Esophagus squamous epithelium (tissue), 5 donors: ENCODE results near the gene ZNF620. TPM values are rescaled to one million over a fixed set of nuclear protein-coding genes. Genes with fewer than 3 reads are reported as not detected.

Source experiments
- DNase-seq: peaks from one replicate; lab custom pipeline; 2025; lab: John Stamatoyannopoulos, UW
- H3K27ac ChIP-seq, 4 donors: fragments of 200-600 bp; sonication (generic); one replicate each; pipeline ENCODE4 v1.5.1; 2016 to 2019; ENCODE audit warnings: mild to moderate bottlenecking in 1 of 4
- H3K27me3 ChIP-seq, 4 donors: fragments of 200-600 bp; sonication (generic); 1 replicate in 3 of 4; 2 replicates in 1 of 4; pipeline versions ENCODE4 v1.5.1 to v1.6.0; 2017 to 2021; ENCODE audit warnings: antibody characterized with exemption in 1 of 4
- H3K36me3 ChIP-seq, 3 donors: fragments of 200-600 bp; sonication (generic); one replicate each; pipeline ENCODE4 v1.5.1; 2016 to 2019
- H3K4me1 ChIP-seq, 3 donors: fragments of 200-600 bp; sonication (generic); one replicate each; pipeline ENCODE4 v1.5.1; 2017 to 2019
- H3K4me3 ChIP-seq, 4 donors: fragments of 200-600 bp; sonication (generic); 1 replicate in 3 of 4; 2 replicates in 1 of 4; pipeline ENCODE4 v1.5.1; 2016 to 2019; ENCODE audit warnings: mild to moderate bottlenecking in 2 of 4, moderate library complexity in 1 of 4
- H3K9me3 ChIP-seq, 3 donors: fragments of 200-600 bp; sonication (generic); one replicate each; pipeline ENCODE4 v1.5.1; 2016 to 2019
- POLR2A ChIP-seq, 4 donors: fragments of 450-650 bp; IDR thresholded peaks; one replicate each; pipeline ENCODE4 v1.6.1; 2017; ENCODE audit warnings: antibody characterized with exemption in 4 of 4, mild to moderate bottlenecking in 4 of 4, moderate library complexity in 3 of 4
- WGBS, 2 donors: methylation state at CpG; one replicate each; pipeline ENCODE4 v1.1.5; 2018; 5-methylcytosine and 5-hydroxymethylcytosine counted together
- intact Hi-C: fragments of 100-400 bp; cut with DNase I; formaldehyde crosslinking; loops from one replicate; pipeline ENCODE4 v1.15.0; 2022
- total RNA-seq, 4 donors: library from RNA; depleted of rRNA; stranded (reverse); fragments of >200 nt; gene quantifications; one replicate each; pipeline ENCODE4 v1.1.0, GENCODE V29; 2016
- TF ChIP-seq, protein P1 (sequence below), 6 experiments: fragments of 450-650 bp in 4 of 6; fragments of 200-600 bp in 2 of 6; sonication (generic) in 2 of 6; IDR thresholded peaks; one replicate each; pipeline ENCODE4 v1.5.1; 2016 to 2019; ENCODE audit warnings: antibody characterized with exemption in 6 of 6, mild to moderate bottlenecking in 4 of 6, moderate library complexity in 4 of 6
- donor health status: DM: yes; HTN: yes; CAD: no.

ZNF620 gene
- total RNA-seq, 4 donors from 2014 or later: 0.26 to 1.3 (median 0.56) TPM; not detected in 1

DNA sequence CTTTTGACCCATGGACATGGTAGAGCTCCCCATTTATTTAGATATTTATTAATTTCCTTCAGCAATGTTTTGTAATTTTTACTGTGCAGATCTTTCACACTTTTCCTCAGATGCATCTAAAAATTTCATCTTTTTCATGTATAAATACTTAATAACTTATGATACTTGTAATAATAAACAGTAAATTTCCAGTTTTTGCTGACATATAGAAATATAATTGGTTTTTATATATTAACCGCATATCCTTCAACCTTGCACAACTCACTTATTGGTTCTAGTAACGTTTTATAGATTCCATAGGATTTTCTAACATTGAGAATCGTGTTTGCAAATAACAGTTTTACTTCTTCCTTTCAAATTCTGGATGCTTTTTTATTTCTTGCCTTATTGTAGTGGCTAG lies 15.4 kb downstream of the ZNF620 start:
- TF ChIP-seq POLR2A (IDR thresholded peaks at IDR 0.05): no peak
- TF ChIP-seq, protein P1, sequence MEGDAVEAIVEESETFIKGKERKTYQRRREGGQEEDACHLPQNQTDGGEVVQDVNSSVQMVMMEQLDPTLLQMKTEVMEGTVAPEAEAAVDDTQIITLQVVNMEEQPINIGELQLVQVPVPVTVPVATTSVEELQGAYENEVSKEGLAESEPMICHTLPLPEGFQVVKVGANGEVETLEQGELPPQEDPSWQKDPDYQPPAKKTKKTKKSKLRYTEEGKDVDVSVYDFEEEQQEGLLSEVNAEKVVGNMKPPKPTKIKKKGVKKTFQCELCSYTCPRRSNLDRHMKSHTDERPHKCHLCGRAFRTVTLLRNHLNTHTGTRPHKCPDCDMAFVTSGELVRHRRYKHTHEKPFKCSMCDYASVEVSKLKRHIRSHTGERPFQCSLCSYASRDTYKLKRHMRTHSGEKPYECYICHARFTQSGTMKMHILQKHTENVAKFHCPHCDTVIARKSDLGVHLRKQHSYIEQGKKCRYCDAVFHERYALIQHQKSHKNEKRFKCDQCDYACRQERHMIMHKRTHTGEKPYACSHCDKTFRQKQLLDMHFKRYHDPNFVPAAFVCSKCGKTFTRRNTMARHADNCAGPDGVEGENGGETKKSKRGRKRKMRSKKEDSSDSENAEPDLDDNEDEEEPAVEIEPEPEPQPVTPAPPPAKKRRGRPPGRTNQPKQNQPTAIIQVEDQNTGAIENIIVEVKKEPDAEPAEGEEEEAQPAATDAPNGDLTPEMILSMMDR (IDR thresholded peaks at IDR 0.05): no peak
- peaks cover 0 to 7% (median 0%) of the 10 kb centered on the region in 3 donors for H3K36me3 ChIP-seq
- no peak overlapping the region for H3K4me3 ChIP-seq
- DNase-seq: no peak
- intact Hi-C loops: no loop called here
- 87 to 89% methylated on average over 3 of the region's 3 CpGs for WGBS, 2 donors
- no peaks in the 10 kb centered on the region for H3K9me3 ChIP-seq
- H3K4me1 ChIP-seq: peaks cover 7 to 20% (median 9%) of the 10 kb centered on the region in 3 donors
- H3K27ac ChIP-seq: no peak overlapping the region
- H3K27me3 ChIP-seq: no peaks in the 10 kb centered on the region

DNA sequence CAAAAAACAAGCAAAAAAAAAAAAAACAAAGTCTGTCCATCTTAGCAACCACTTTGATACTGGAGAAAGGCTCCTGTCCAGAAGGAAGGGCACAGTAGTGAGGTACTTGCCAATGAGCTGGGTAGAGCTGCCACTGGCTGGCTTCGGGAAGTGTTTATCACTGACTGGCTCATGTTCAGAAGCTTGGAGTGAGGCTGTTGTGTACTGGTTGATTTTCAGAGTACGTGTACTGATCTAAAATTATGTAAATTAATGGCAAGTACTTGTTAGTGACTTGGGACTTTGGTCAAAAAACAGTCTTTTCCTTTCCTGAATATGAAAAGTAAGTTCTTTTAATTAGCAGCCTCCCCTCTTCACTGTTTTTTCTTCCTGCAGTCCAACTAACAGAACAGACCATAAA lies 17.9 kb downstream of the ZNF620 start:
- no peak overlapping the region for H3K4me3 ChIP-seq
- intact Hi-C loops: no loop called here
- peak overlapping the region in 3 of 4 donors; percentile 92 to 96 (median 96) for H3K27ac ChIP-seq

DNA sequence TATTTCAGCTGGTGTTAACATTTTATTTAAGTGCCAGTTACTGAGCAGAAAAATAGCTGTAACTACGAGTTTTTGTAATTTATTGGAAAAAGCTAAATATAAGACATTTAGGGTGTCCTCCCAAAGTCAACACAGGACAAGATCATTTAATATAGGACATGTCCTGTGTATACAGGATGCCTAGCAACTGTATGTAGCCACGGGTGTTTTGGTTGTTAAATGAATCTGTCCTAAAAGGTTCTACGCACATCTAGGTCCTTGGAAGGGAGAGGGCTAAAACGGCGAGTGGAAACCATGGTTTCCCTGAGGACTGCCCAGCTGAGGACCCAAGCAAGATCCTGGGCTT lies 18.4 kb downstream of the ZNF620 start:
- H3K27ac ChIP-seq: peak overlapping the region; percentile 92 to 96 (median 95)
- intact Hi-C loops: no loop called here
- no peak for DNase-seq
- H3K4me3 ChIP-seq: peak overlapping the region; percentile 75 to 98 (median 89)
- WGBS, 2 donors: 16 to 24% methylated on average over 5 of the region's 5 CpGs
- H3K27me3 ChIP-seq: no peaks in the 10 kb centered on the region
- peaks cover 7 to 23% (median 9%) of the 10 kb centered on the region in 3 donors for H3K4me1 ChIP-seq
- no peak for TF ChIP-seq POLR2A (IDR thresholded peaks at IDR 0.05)
- TF ChIP-seq, protein P1 (IDR thresholded peaks at IDR 0.05): no peak
- peaks cover 0 to 29% (median 3%) of the 10 kb centered on the region in 3 donors for H3K36me3 ChIP-seq
- no peaks in the 10 kb centered on the region for H3K9me3 ChIP-seq

More for the DNA sequence above, 17.9 kb downstream of the ZNF620 start:
- H3K4me1 ChIP-seq: peaks cover 7 to 23% (median 9%) of the 10 kb centered on the region in 3 donors
- no peak for DNase-seq
- peaks cover 0 to 25% (median 3%) of the 10 kb centered on the region in 3 donors for H3K36me3 ChIP-seq
- TF ChIP-seq POLR2A (IDR thresholded peaks at IDR 0.05): no peak
- TF ChIP-seq, protein P1 (IDR thresholded peaks at IDR 0.05): no peak
- WGBS, 2 donors: 73 to 78% methylated on average over 2 of the region's 2 CpGs
- no peaks in the 10 kb centered on the region for H3K27me3 ChIP-seq
- no peaks in the 10 kb centered on the region for H3K9me3 ChIP-seq

DNA sequence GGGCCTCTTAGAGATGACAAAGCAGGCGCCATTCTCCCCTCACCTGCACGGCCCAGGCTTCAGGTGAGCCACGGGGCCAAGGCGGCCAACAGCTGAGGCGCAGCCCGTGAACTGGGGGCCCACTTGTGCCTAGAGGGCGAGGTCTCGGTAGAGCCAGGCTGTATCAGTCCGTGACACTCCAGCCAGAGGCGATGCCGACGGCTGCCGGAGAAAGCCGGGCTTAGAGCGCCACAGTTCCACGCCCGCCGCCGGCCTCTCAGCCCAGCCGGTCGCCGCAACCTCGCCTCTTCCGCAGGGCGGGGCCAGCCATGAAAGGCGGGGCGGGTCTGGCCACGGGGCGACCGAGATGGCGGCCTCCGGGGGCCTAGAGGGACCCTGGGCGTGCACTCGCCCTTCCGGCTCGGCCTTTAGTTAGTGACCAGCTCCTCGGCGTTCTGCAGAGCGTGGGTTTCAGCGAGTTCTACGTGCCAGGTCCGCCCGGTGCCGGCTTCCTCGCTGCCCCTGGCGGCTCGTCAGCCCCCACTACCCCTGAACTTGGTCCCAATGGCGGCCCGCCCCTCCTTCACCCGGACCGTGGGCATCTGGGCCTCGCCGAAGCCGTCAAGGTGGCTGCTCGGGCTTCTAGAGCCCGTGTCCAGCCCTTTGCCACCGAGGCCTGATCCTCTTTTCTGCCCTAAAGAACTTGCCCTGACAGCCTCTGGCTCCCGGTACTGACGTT lies 18.9 kb downstream of the ZNF620 start, which contains the start of gene ZNF621:
TSS of gene ZNF621 (plus strand) at position 393 of the 718 bp plus-strand sequence. CDS start 881 bp downstream, outside the sequence.
- H3K27ac ChIP-seq: peak within 1 kb of the TSS; percentile 92 to 96 (median 95)
- TF ChIP-seq, protein P1 (IDR thresholded peaks at IDR 0.05): peak in 2 of 6 experiments; percentile 3 to 11
- peak in 3 of 4 donors; percentile 59 to 90 (median 82) for TF ChIP-seq POLR2A (IDR thresholded peaks at IDR 0.05)
- H3K36me3 ChIP-seq: peaks cover 0 to 35% (median 3%) of the 10 kb centered on the region in 3 donors
- no peaks in the 10 kb centered on the region for H3K9me3 ChIP-seq
- no peaks in the 10 kb centered on the region for H3K27me3 ChIP-seq
- intact Hi-C loops: no loop called here
- 3 to 7% methylated on average over 3 to 8 of the region's 59 CpGs for WGBS, 2 donors
- peak; percentile 39 for DNase-seq
- H3K4me3 ChIP-seq: peak within 1 kb of the TSS; percentile 75 to 98 (median 89)
- peaks cover 7 to 23% (median 9%) of the 10 kb centered on the region in 3 donors for H3K4me1 ChIP-seq

DNA sequence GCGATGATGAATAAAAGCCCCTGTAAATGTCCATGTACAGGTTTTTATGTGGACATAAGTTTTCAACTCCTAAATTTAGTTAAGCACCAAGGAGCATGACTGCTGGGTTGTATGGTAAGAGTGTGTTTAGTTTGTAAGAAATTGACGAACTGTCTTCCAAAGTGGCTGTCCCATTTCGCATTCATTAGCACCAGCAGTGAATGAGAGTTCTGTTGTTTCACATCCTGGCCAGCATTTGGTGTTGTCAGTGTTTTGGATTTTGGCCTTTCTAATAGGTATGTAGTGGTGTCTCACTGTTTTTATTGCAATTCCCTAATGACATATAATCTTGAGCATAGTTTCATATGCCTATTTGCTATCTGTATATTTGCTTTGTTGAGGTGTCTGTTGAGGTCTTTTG lies 22.6 kb downstream of the ZNF620 start:
- no peak for DNase-seq
- Histone ChIP-seq H3K9me3 (peaks cover 0 to 24% (median 13%) of the 10 kb centered on the region in 3 donors), H3K4me3 (no peak overlapping the region), H3K36me3 (peaks cover 22 to 72% (median 25%) of the 10 kb centered on the region in 3 donors), H3K27ac (no peak overlapping the region), H3K27me3 (no peaks in the 10 kb centered on the region), H3K4me1 (peaks cover 7 to 23% (median 9%) of the 10 kb centered on the region in 3 donors)
- TF ChIP-seq POLR2A (IDR thresholded peaks at IDR 0.05): no peak
- TF ChIP-seq, protein P1 (IDR thresholded peaks at IDR 0.05): no peak
- intact Hi-C loops: no loop called here
- WGBS, 2 donors: 91 to 92% methylated on average over 3 of the region's 3 CpGs
